H1 (cell line): ENCODE results near the gene ACTL10. TPM values are rescaled to one million over a fixed set of nuclear protein-coding genes. Genes with fewer than 3 reads are reported as not detected.

ENCODE experiments used
- CTCF ChIA-PET: fragments of 300-600 bp; sonication (Branson Sonifier 250); formaldehyde crosslinking; loops from one replicate; lab custom pipeline; 2021; ENCODE audit not compliant: partially characterized antibody; lab: Charles Lee
- POLR2A ChIA-PET: fragments of 300-600 bp; sonication (Branson Sonifier 250); formaldehyde crosslinking; loops from one replicate; lab custom pipeline; 2021; ENCODE audit warnings: inconsistent platforms; ENCODE audit not compliant: partially characterized antibody; lab: Charles Lee
- DNase-seq, 2 experiments: peaks; one replicate each; pipeline versions ENCODE4 v3.0.0 to v3.0.0-alpha.2; 2010 to 2022; ENCODE audit warnings: low spot score in 2 of 2, low read depth in 1 of 2, mixed read lengths in 1 of 2
- FAIRE-seq: peaks from 2 replicates; lab custom pipeline; 2011; peaks lifted over from hg19 to GRCh38; lab: Jason Lieb, UNC
- H2AFZ ChIP-seq: 2 replicates; pipeline ENCODE4 v1.8.1; 2012; ENCODE audit warnings: low read length, inconsistent platforms
- H2AK5ac ChIP-seq: 2 replicates; pipeline ENCODE4 v1.6.1; 2013; ENCODE audit warnings: low read depth, low read length
- H2BK120ac ChIP-seq: replicated peaks from 2 replicates; pipeline ENCODE3; 2013; ENCODE audit warnings: low read depth, low read length, inconsistent platforms
- H2BK12ac ChIP-seq: 2 replicates; pipeline ENCODE4 v1.6.1; 2013; ENCODE audit warnings: low read depth, low read length
- H2BK15ac ChIP-seq: 2 replicates; pipeline ENCODE4 v1.6.1; 2013; ENCODE audit warnings: low read length
- H2BK20ac ChIP-seq: 2 replicates; pipeline ENCODE4 v1.6.1; 2013; ENCODE audit warnings: low read length
- H2BK5ac ChIP-seq: 2 replicates; pipeline ENCODE4 v1.6.1; 2013; ENCODE audit warnings: low read depth, low read length
- H3K14ac ChIP-seq: 2 replicates; pipeline ENCODE4 v1.6.1; 2013; ENCODE audit warnings: inconsistent platforms; ENCODE audit not compliant: insufficient read length
- H3K18ac ChIP-seq: 2 replicates; pipeline ENCODE4 v1.6.1; 2013; ENCODE audit warnings: low read length; ENCODE audit errors: extremely low read depth
- H3K23ac ChIP-seq: 2 replicates; pipeline ENCODE4 v1.6.1; 2013; ENCODE audit warnings: inconsistent platforms; ENCODE audit not compliant: insufficient read length
- H3K23me2 ChIP-seq: 2 replicates; pipeline ENCODE4 v1.6.1; 2013; ENCODE audit warnings: low read depth, low read length
- H3K27ac ChIP-seq: 2 replicates; pipeline ENCODE4 v1.6.1; 2011; ENCODE audit warnings: low read depth, low read length, inconsistent platforms
- H3K27me3 ChIP-seq, 4 experiments: replicated peaks in 1 of 4; 1 replicate in 1 of 4; 2 replicates in 3 of 4; pipeline versions ENCODE4 v1.6.1 to v1.8.1; 2011 to 2013; ENCODE audit warnings: low read length in 3 of 4, mild to moderate bottlenecking in 3 of 4, inconsistent platforms in 2 of 4, mixed read lengths in 2 of 4, moderate library complexity in 1 of 4; ENCODE audit not compliant: control insufficient read depth in 3 of 4, insufficient read depth in 3 of 4; ENCODE audit errors: extremely low read depth in 1 of 4
- H3K36me3 ChIP-seq, 4 experiments: 2 replicates each; pipeline versions ENCODE4 v1.6.1 to v1.8.1; 2011 to 2013; ENCODE audit warnings: mild to moderate bottlenecking in 4 of 4, low read length in 3 of 4, moderate library complexity in 2 of 4, control low read depth in 1 of 4, inconsistent platforms in 1 of 4; ENCODE audit not compliant: insufficient read depth in 4 of 4, control insufficient read depth in 2 of 4
- H3K4ac ChIP-seq: replicated peaks from 2 replicates; pipeline ENCODE3; 2013; ENCODE audit warnings: low read length, low read depth, mixed read lengths, inconsistent platforms; ENCODE audit not compliant: insufficient read length
- H3K4me1 ChIP-seq, 4 experiments: replicated peaks in 1 of 4; 1 replicate in 1 of 4; 2 replicates in 3 of 4; pipeline versions ENCODE4 v1.6.1 to v1.8.1; 2011 to 2013; ENCODE audit warnings: low read length in 3 of 4, inconsistent platforms in 2 of 4, mixed read lengths in 1 of 4; ENCODE audit not compliant: insufficient read depth in 4 of 4, control insufficient read depth in 3 of 4
- H3K4me2 ChIP-seq, 2 experiments: 2 replicates each; pipeline versions ENCODE4 v1.6.1 to v1.8.1; 2011 to 2013; ENCODE audit warnings: low read depth in 2 of 2, low read length in 2 of 2, control low read depth in 1 of 2, inconsistent platforms in 1 of 2, mild to moderate bottlenecking in 1 of 2; ENCODE audit not compliant: insufficient read depth in 1 of 2
- H3K4me3 ChIP-seq, 4 experiments: fragments of 200-600, 300-600 bp in 1 of 4; sonication (generic), shearing (Covaris generic), sonication (Bioruptor Twin) in 1 of 4; 2 replicates each; pipeline versions ENCODE4 v1.5.1 to v1.8.1; 2011 to 2016; ENCODE audit warnings: low read length in 4 of 4, low read depth in 3 of 4, control low read depth in 2 of 4, inconsistent platforms in 2 of 4, mild to moderate bottlenecking in 2 of 4, mixed read lengths in 1 of 4, moderate library complexity in 1 of 4; ENCODE audit not compliant: insufficient read depth in 2 of 4; ENCODE audit errors: extremely low read depth in 1 of 4
- H3K56ac ChIP-seq: replicated peaks from 2 replicates; pipeline ENCODE3; 2013; ENCODE audit warnings: low read depth, mild to moderate bottlenecking, mixed read lengths, low read length, inconsistent platforms; ENCODE audit not compliant: insufficient read length
- H3K79me1 ChIP-seq: 2 replicates; pipeline ENCODE4 v1.6.1; 2013; ENCODE audit warnings: low read depth, low read length, control low read depth
- H3K79me2 ChIP-seq, 2 experiments: 2 replicates each; pipeline versions ENCODE4 v1.6.1 to v1.8.1; 2012 to 2013; ENCODE audit warnings: low read length in 2 of 2, mild to moderate bottlenecking in 2 of 2, inconsistent platforms in 1 of 2; ENCODE audit not compliant: insufficient read depth in 2 of 2, control insufficient read depth in 1 of 2
- H3K9ac ChIP-seq, 4 experiments: replicated peaks in 1 of 4; 1 replicate in 1 of 4; 2 replicates in 3 of 4; pipeline versions ENCODE4 v1.6.1 to v1.8.1; 2011 to 2013; ENCODE audit warnings: low read depth in 3 of 4, low read length in 3 of 4, control low read depth in 2 of 4, mild to moderate bottlenecking in 2 of 4, moderate library complexity in 2 of 4, inconsistent platforms in 1 of 4; ENCODE audit errors: extremely low read depth in 1 of 4
- H3K9me3 ChIP-seq, 2 experiments: 2 replicates each; pipeline versions ENCODE4 v1.6.1 to v1.8.1; 2012 to 2013; ENCODE audit warnings: mild to moderate bottlenecking in 2 of 2, moderate library complexity in 2 of 2, control low read depth in 1 of 2, inconsistent platforms in 1 of 2, low read depth in 1 of 2, low read length in 1 of 2, mixed read lengths in 1 of 2; ENCODE audit not compliant: insufficient read depth in 2 of 2
- H4K20me1 ChIP-seq, 2 experiments: replicated peaks in 1 of 2; 2 replicates each; pipeline versions ENCODE3 to v1.8.1; 2011 to 2013; ENCODE audit warnings: inconsistent platforms in 2 of 2, low read length in 2 of 2, mild to moderate bottlenecking in 1 of 2; ENCODE audit not compliant: insufficient read depth in 2 of 2, control insufficient read depth in 1 of 2
- H4K5ac ChIP-seq: 2 replicates; pipeline ENCODE4 v1.6.1; 2013; ENCODE audit warnings: low read length, low read depth, mixed read lengths, inconsistent platforms; ENCODE audit not compliant: insufficient read length
- H4K8ac ChIP-seq: 2 replicates; pipeline ENCODE4 v1.8.0; 2013; ENCODE audit warnings: mild to moderate bottlenecking, moderate library complexity, low read length, inconsistent platforms; ENCODE audit not compliant: insufficient read depth; ENCODE audit errors: extremely low read depth
- H4K91ac ChIP-seq: replicated peaks from 2 replicates; pipeline ENCODE3; 2013; ENCODE audit warnings: low read length, mixed read lengths, inconsistent platforms; ENCODE audit not compliant: insufficient read length
- POLR2AphosphoS5 ChIP-seq: IDR thresholded peaks from 2 replicates; pipeline ENCODE4 v1.6.1; 2011; ENCODE audit warnings: low read depth, low read length
- TAF7 ChIP-seq: optimal IDR thresholded peaks from 2 replicates; pipeline ENCODE3; 2011; ENCODE audit warnings: low read depth, mild to moderate bottlenecking, inconsistent platforms, low read length, moderate library complexity, borderline replicate concordance
- WGBS, 2 experiments: shearing (Covaris generic) in 1 of 2; methylation state at CpG; one replicate each; pipeline versions ENCODE4 v1.1.6 to v1.1.7; 2013 to 2015; ENCODE audit warnings: low lambda C conversion rate in 2 of 2, mixed read lengths in 2 of 2, inconsistent platforms in 1 of 2, low coverage in 1 of 2, missing lambda C conversion rate in 1 of 2; ENCODE audit not compliant: insufficient replicate concordance in 2 of 2, insufficient coverage in 1 of 2, insufficient read length in 1 of 2; ENCODE audit errors: extremely low coverage in 1 of 2, missing lambda C conversion rate in 1 of 2; 5-methylcytosine and 5-hydroxymethylcytosine counted together
- polyA plus RNA-seq, 7 experiments: library from polyadenylated mRNA; depleted of rRNA in 3 of 7; stranded (reverse) in 5 of 7; unstranded in 2 of 7; fragments of >200 nt in 5 of 7; fragments of 200-250 nt in 2 of 7; gene quantifications; 1 replicate in 5 of 7; 2 replicates in 1 of 7; 4 replicates in 1 of 7; pipeline versions ENCODE4 v1.2.1 to v1.2.3, GENCODE V29; 2011 to 2013; ENCODE audit warnings: missing spikeins in 2 of 7, mixed read lengths in 2 of 7
- total RNA-seq: library from RNA; stranded (reverse); fragmentation: NEBNext Ultra II Directional; extraction: Animal tissue kit (Norgen Biotek cat#: 25700); gene quantifications from 2 replicates; pipeline ENCODE4 v1.2.1, GENCODE V29; 2021

ACTL10 gene
- total and polyA plus RNA-seq, 2 of the 8 experiments (the other 6 are each of a cell fraction or from before 2014, with no cell fraction given), result 0.26 TPM; not detected in 1

GRCh38 chr20:33648396-33649004 lies 18.2 kb upstream of the ACTL10 start:
- Histone ChIP-seq H3K14ac (no peak overlapping the region), H3K79me1 (no peaks in the 10 kb centered on the region), H3K23ac (no peak overlapping the region), H3K4ac (no peak overlapping the region), H3K9ac (no peak overlapping the region), H2AFZ (no peak overlapping the region), H2BK15ac (no peak overlapping the region), H3K9me3 (no peaks in the 10 kb centered on the region), H3K4me1 (peaks cover 0 to 4% (median 0%) of the 10 kb centered on the region in 4 experiments; a peak in 3 of 7 replicates), H2BK5ac (no peak overlapping the region), H2BK12ac (no peak overlapping the region), H4K8ac (no peak overlapping the region), H2BK120ac (no peak overlapping the region), H3K27me3 (no peaks in the 10 kb centered on the region), H4K20me1 (peaks cover 0 to 4% of the 10 kb centered on the region in 2 experiments), H3K56ac (no peak overlapping the region), H3K4me2 (no peak overlapping the region), H3K36me3 (peaks cover 0 to 11% (median 0%) of the 10 kb centered on the region in 4 experiments; a peak in 2 of 8 replicates), H3K23me2 (no peaks in the 10 kb centered on the region), H2BK20ac (no peak overlapping the region), H3K18ac (no peak overlapping the region), H3K79me2 (no peaks in the 10 kb centered on the region), H4K91ac (no peak overlapping the region), H3K27ac (no peak overlapping the region), H2AK5ac (no peak overlapping the region), H3K4me3 (no peak overlapping the region), H4K5ac (no peak overlapping the region)
- FAIRE-seq (no peak), DNase-seq (no peak)
- WGBS, 2 experiments, result 94% methylated on average over 14 of the region's 14 CpGs; no CpG with 5 or more reads in 1 of the 2 experiments
- CTCF ChIA-PET, result interaction anchor here (0.6 to 1.6 kb wide), 6 partner anchors 10 to 272 kb away, joined by 3 to 5 read pairs (median 3); no protein-coding TSS in a partner anchor
- POLR2A ChIA-PET, result interaction anchor here (1.6 kb wide), 1 partner anchor 16 kb away, joined by 6 read pairs; no protein-coding TSS in a partner anchor
- 0 out of 2 replicates have a peak, but pooled peaks have one; percentile 23 for TF ChIP-seq POLR2AphosphoS5
- no peak for TF ChIP-seq TAF7
